MCF 10A (cell line): Measurements from ENCODE around the gene CSRP1. TPM values are rescaled to one million over a fixed set of nuclear protein-coding genes. Genes with fewer than 3 reads are reported as not detected.

Experiments used
- BruUV-seq: library from RNA; stranded (reverse); fragments of 400-500 nt; replicated peaks from 2 replicates; lab custom pipeline; 2021; lab: Mats Ljungman, UMichigan
- CTCF ChIA-PET: fragments of 300-600 bp; sonication (Branson Sonifier 250); formaldehyde crosslinking; extraction: SDS; loops from one replicate; lab custom pipeline; 2021; ENCODE audit warnings: antibody characterized with exemption, inconsistent platforms; lab: Yijun Ruan, JAX
- POLR2A ChIA-PET: fragments of 300-600, 350-650 bp; sonication (Branson Sonifier 250); formaldehyde crosslinking; extraction: SDS; loops from one replicate; lab custom pipeline; 2020; ENCODE audit warnings: antibody characterized with exemption, inconsistent platforms; lab: Yijun Ruan, JAX
- DNase-seq: peaks from one replicate; pipeline ENCODE4 v3.0.0-alpha.2; 2018; ENCODE audit not compliant: unreplicated experiment
- H3K27ac Mint-ChIP-seq: one replicate; pipeline ENCODE4 v1.8.0; 2022; ENCODE audit warnings: mild to moderate bottlenecking, low read depth, mixed read lengths; ENCODE audit not compliant: unreplicated experiment
- H3K27me3 Mint-ChIP-seq: one replicate; pipeline ENCODE4 v1.8.0; 2022; ENCODE audit warnings: mixed read lengths; ENCODE audit not compliant: insufficient read depth, unreplicated experiment
- H3K36me3 Mint-ChIP-seq: one replicate; pipeline ENCODE4 v1.8.0; 2022; ENCODE audit warnings: mild to moderate bottlenecking, moderate library complexity, mixed read lengths; ENCODE audit not compliant: insufficient read depth, unreplicated experiment
- H3K4me1 Mint-ChIP-seq: one replicate; pipeline ENCODE4 v1.8.0; 2022; ENCODE audit warnings: mixed read lengths; ENCODE audit not compliant: insufficient read depth, unreplicated experiment
- H3K4me3 Mint-ChIP-seq: one replicate; pipeline ENCODE4 v1.8.0; 2022; ENCODE audit warnings: mild to moderate bottlenecking, moderate library complexity, mixed read lengths; ENCODE audit not compliant: unreplicated experiment
- H3K9me3 Mint-ChIP-seq: one replicate; pipeline ENCODE4 v1.8.0; 2022; ENCODE audit warnings: mixed read lengths; ENCODE audit not compliant: unreplicated experiment
- intact Hi-C: fragments of 100-400 bp; cut with micrococcal nuclease; formaldehyde crosslinking; loops from 2 replicates; pipeline ENCODE4 v1.14.1; 2022
- total RNA-seq: library from RNA; stranded (reverse); gene quantifications from 2 replicates; pipeline ENCODE4 v1.2.3, GENCODE V29; 2022
- TF ChIP-seq, protein P1 (sequence below): fragments of 200-600 bp; IDR thresholded peaks from one replicate; pipeline ENCODE4 v1.8.0; 2022; ENCODE audit warnings: antibody characterized with exemption, mild to moderate bottlenecking; ENCODE audit not compliant: unreplicated experiment

The CSRP1 gene
- total RNA-seq, 1 experiment from 2014 or later: 358 TPM

DNA sequence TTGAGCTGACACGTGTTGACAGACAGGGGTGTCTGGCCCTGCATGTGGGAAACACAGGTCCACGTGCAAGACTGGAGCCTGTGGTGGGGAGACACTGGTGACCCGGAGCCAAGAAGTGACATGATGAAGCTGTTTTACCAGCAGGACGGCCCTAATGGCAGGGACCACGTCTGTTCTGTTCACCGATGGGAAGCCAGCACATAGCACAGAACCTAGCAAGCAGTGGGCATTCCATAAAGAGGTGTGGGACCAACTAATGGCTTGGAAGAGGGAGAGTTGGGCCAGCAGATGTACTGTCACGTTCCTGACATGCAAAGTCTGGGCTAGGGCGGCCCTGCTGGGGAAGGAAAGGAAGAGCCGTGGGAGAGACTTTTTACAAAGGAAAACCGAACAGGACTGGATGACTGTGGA, 47.3 kb upstream of the CSRP1 start:
- H3K4me1 Mint-ChIP-seq: peaks cover 10% of the 10 kb centered on the region
- H3K27me3 Mint-ChIP-seq: no peaks in the 10 kb centered on the region
- ChIA-PET POLR2A (interaction anchor here (0.7 to 1.4 kb wide), 2 partner anchors 113 to 160 kb away, joined by 3 read pairs; no protein-coding TSS in a partner anchor), CTCF (interaction anchor here (0.6 to 15.8 kb wide), 6 partner anchors 30 to 241 kb away, joined by 3 to 779 read pairs (median 4); no protein-coding TSS in a partner anchor)
- no TSS peak for BruUV-seq
- TF ChIP-seq, protein P1, sequence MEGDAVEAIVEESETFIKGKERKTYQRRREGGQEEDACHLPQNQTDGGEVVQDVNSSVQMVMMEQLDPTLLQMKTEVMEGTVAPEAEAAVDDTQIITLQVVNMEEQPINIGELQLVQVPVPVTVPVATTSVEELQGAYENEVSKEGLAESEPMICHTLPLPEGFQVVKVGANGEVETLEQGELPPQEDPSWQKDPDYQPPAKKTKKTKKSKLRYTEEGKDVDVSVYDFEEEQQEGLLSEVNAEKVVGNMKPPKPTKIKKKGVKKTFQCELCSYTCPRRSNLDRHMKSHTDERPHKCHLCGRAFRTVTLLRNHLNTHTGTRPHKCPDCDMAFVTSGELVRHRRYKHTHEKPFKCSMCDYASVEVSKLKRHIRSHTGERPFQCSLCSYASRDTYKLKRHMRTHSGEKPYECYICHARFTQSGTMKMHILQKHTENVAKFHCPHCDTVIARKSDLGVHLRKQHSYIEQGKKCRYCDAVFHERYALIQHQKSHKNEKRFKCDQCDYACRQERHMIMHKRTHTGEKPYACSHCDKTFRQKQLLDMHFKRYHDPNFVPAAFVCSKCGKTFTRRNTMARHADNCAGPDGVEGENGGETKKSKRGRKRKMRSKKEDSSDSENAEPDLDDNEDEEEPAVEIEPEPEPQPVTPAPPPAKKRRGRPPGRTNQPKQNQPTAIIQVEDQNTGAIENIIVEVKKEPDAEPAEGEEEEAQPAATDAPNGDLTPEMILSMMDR: no peak
- H3K36me3 Mint-ChIP-seq: no peaks in the 10 kb centered on the region
- no peak for DNase-seq
- intact Hi-C loops: no loop called here
- H3K27ac Mint-ChIP-seq: no peak overlapping the region
- H3K9me3 Mint-ChIP-seq: no peaks in the 10 kb centered on the region
- H3K4me3 Mint-ChIP-seq: no peak overlapping the region

DNA sequence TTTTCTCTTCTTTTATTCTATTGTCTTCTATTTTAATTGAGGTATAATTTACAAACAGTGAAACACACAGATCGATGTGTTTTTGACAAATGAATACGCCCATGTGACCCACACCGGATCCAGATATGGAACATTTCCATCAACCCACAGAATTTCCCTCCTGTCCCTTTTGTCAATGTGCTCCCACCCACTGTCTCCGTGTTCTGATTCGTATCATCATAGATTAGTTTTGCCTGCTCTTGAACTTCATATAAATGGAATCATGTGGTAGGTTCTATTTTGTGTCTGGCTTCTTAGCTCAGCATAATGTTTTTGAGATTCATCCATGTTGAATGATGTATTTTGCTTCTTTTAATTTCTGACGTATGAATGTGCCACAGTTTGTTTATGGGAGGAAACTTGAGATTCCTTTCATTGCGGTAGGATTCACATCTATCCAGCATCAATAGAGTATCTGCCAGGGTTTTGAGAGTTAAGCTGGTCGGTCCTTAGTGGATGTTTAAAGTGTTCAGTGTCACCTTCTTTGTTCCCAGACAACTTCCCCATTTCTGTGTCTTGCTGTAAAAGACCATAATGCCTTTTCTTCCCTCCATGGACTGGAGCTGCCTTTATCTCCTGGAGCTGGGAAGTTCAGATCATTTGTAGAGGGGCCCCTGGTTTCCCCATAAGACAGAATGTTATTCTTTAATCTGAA, 46.7 kb upstream of the CSRP1 start:
- POLR2A ChIA-PET: interaction anchor here (0.7 to 1.4 kb wide), 4 partner anchors 40 to 161 kb away, joined by 3 to 4 read pairs (median 3); no protein-coding TSS in a partner anchor
- intact Hi-C loops: no loop called here
- TF ChIP-seq, protein P1: no peak

DNA sequence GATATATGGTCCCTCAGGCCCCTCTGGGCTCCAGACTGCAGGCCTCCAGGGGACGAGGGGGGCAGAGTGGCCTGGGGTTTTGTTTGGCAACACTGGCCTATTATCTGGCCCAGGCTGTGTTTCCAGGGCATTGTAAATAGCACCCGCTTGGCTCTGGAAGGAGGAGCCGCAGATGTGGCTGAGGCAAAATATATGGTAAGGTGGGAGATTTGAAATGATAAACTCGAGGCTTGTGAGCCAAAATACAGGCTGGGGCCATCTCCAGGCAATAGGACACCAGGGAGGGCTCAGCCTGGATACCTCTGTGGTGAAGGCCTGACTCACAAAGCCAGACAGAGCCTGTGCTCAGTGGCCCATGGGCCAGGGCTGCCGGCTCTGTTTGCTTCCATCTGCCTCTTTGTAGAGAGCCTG, 46.0 kb upstream of the CSRP1 start:
- Mint-ChIP-seq H3K4me3 (no peak overlapping the region), H3K36me3 (no peaks in the 10 kb centered on the region), H3K27me3 (no peaks in the 10 kb centered on the region), H3K4me1 (peaks cover 8% of the 10 kb centered on the region), H3K27ac (no peak overlapping the region), H3K9me3 (no peaks in the 10 kb centered on the region)
- intact Hi-C loops: no loop called here
- POLR2A ChIA-PET: interaction anchor here (0.7 to 1.4 kb wide), 3 partner anchors 39 to 114 kb away, joined by 3 to 4 read pairs (median 3); no protein-coding TSS in a partner anchor
- TF ChIP-seq, protein P1: no peak
- CTCF ChIA-PET: interaction anchor here (1.3 to 15.8 kb wide), 3 partner anchors 108 to 240 kb away, joined by 3 to 779 read pairs (median 4); no protein-coding TSS in a partner anchor
- no TSS peak for BruUV-seq
- no peak for DNase-seq

More for the DNA sequence above, 46.7 kb upstream of the CSRP1 start:
- H3K9me3 Mint-ChIP-seq: no peaks in the 10 kb centered on the region
- H3K27me3 Mint-ChIP-seq: no peaks in the 10 kb centered on the region
- H3K4me3 Mint-ChIP-seq: no peak overlapping the region
- CTCF ChIA-PET: interaction anchor here (0.9 to 15.8 kb wide), 5 partner anchors 30 to 240 kb away, joined by 3 to 779 read pairs (median 4); no protein-coding TSS in a partner anchor
- no peak overlapping the region for H3K27ac Mint-ChIP-seq
- no peak for DNase-seq
- no peaks in the 10 kb centered on the region for H3K36me3 Mint-ChIP-seq
- H3K4me1 Mint-ChIP-seq: peaks cover 10% of the 10 kb centered on the region
- no TSS peak for BruUV-seq
